HFFc6 (cell line): ENCODE data around the gene SPRED2. TPM values are rescaled to one million over a fixed set of nuclear protein-coding genes. Genes with fewer than 3 reads are reported as not detected.
A peak's percentile ranks its signal among the peaks of the same experiment; 100 is the strongest.

Experiments
- DNase-seq: peaks from one replicate; pipeline ENCODE4 v3.0.0-alpha.2; 2018
- H3K27ac Mint-ChIP-seq: 2 replicates; pipeline ENCODE4 v1.8.0; 2020; ENCODE audit warnings: mild to moderate bottlenecking, mixed read lengths
- H3K27me3 Mint-ChIP-seq: 2 replicates; pipeline ENCODE4 v1.8.0; 2021; ENCODE audit warnings: mild to moderate bottlenecking, moderate library complexity, mixed read lengths; ENCODE audit not compliant: insufficient read depth
- H3K36me3 Mint-ChIP-seq: 2 replicates; pipeline ENCODE4 v1.8.0; 2021; ENCODE audit warnings: low read depth, mixed read lengths
- H3K4me1 Mint-ChIP-seq: 2 replicates; pipeline ENCODE4 v1.8.0; 2020; ENCODE audit warnings: low read depth, mixed read lengths
- H3K4me3 Mint-ChIP-seq: 2 replicates; pipeline ENCODE4 v1.8.0; 2020; ENCODE audit warnings: mild to moderate bottlenecking, moderate library complexity, mixed read lengths
- H3K9me3 Mint-ChIP-seq: 2 replicates; pipeline ENCODE4 v1.8.0; 2020; ENCODE audit warnings: mild to moderate bottlenecking, mixed read lengths
- total RNA-seq, 6 experiments: library from RNA; stranded (reverse); fragmentation: NEBNext Ultra II Directional; extraction: Animal tissue kit (Norgen Biotek cat#: 25700); gene quantifications; 2 replicates in 1 of 6; 3 replicates in 5 of 6; pipeline ENCODE4 v1.2.3, GENCODE V29; 2021
- TF ChIP-seq, protein P1 (sequence below): fragments of 200-600 bp; sonication (generic); IDR thresholded peaks from 2 replicates; pipeline ENCODE4 v1.5.0; 2021; ENCODE audit warnings: antibody characterized with exemption, mild to moderate bottlenecking

The SPRED2 gene
- total RNA-seq, 6 experiments from 2014 or later = 28.7 to 38.5 (median 33.3) TPM

DNA sequence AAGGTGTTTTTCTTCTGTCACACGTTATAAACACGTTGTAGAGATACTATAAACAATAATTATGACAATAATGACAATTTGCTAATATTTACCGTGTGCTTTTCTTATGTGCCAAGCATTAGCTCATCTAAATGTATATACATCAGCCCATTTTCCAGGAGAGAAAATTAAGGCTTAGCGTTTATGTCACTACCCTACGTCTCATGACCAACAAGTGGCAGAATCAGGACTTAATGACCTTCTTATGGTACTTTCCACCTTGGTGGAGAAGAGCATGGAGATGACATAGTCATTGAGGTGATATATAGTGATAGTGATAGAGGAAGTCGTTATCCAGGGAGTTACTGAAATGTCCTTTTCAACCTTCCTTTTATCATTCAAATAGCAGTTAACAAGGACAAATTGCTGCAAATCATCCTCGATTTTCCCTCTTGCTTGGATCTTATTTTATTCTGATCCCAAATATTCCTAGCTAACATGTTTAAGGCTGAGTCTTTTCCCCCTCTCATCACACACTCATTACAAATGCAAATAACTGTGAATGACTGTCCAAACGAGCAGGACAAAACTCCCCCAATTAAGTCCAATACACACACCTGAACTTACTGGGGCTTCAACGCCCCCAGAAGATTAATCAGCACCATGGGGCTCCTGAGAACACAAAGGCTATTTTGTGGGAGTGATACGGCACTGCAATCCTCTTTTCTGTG lies 27.3 kb downstream of the SPRED2 start:
- no peaks in the 10 kb centered on the region; the same call in 1 of the 2 replicates for H3K9me3 Mint-ChIP-seq
- H3K27ac Mint-ChIP-seq = no peak overlapping the region
- TF ChIP-seq, protein P1, sequence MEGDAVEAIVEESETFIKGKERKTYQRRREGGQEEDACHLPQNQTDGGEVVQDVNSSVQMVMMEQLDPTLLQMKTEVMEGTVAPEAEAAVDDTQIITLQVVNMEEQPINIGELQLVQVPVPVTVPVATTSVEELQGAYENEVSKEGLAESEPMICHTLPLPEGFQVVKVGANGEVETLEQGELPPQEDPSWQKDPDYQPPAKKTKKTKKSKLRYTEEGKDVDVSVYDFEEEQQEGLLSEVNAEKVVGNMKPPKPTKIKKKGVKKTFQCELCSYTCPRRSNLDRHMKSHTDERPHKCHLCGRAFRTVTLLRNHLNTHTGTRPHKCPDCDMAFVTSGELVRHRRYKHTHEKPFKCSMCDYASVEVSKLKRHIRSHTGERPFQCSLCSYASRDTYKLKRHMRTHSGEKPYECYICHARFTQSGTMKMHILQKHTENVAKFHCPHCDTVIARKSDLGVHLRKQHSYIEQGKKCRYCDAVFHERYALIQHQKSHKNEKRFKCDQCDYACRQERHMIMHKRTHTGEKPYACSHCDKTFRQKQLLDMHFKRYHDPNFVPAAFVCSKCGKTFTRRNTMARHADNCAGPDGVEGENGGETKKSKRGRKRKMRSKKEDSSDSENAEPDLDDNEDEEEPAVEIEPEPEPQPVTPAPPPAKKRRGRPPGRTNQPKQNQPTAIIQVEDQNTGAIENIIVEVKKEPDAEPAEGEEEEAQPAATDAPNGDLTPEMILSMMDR = no peak
- H3K4me3 Mint-ChIP-seq = no peak overlapping the region
- H3K27me3 Mint-ChIP-seq = no peaks in the 10 kb centered on the region
- H3K4me1 Mint-ChIP-seq = peaks cover 40% of the 10 kb centered on the region
- no peak for DNase-seq
- peaks cover 5% of the 10 kb centered on the region; the same call in 1 of the 2 replicates for H3K36me3 Mint-ChIP-seq

DNA sequence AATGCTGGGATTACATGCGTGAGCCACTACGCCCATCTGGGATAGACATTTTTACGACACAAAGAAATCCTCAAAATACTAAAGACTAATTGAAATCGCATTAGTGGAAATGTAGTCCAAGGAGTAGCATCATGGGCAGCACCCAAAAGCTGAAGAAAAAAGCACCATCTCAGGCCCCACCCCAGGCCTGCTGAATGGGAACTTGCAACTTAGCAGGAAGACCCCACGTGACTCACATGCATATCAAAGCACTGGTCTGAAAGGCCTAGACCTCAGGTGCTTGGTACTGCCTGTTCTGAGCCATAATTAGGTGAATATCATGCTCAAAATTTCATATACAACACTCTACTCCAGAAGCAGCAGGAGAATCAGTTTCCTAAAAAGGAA lies 28.9 kb downstream of the SPRED2 start:
- H3K27ac Mint-ChIP-seq = no peak overlapping the region

DNA sequence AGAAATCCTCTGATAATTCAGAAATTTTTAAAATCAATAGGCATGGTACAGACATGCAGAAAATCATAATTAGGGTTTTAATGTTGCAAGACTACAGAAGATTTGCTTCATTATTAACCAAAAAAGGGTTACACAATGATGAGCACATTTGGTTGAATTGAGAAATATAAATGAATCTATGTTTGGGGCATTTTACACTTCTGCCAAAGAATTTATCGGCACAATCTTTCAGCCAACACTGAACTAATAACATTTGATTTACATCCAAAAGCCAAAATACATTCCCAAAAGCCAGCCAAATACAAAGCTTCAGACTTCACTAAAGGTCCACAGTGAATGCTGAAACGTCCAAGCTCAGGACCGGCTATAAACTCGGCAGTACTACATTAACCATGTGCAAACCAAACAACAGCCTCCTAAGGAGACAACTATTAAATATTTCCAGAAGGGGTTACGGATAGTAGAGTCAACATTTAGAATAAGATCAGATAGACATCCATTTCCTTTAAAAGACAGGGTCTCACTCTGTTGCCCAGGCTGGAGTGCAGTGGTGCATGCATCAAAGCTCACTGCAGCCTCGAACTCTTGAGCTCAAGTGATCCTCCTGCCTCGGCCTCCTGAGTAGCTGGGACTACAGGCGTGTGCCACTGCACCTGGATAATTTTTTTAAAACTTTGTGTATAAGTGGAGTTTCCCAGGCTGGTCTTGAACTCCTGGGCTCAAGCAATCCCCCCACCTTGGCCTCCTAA lies 29.4 kb downstream of the SPRED2 start:
- Mint-ChIP-seq H3K27ac (no peak overlapping the region), H3K4me3 (no peak overlapping the region), H3K9me3 (no peaks in the 10 kb centered on the region; the same call in 1 of the 2 replicates), H3K27me3 (no peaks in the 10 kb centered on the region), H3K36me3 (peaks cover 9% of the 10 kb centered on the region), H3K4me1 (peaks cover 44% of the 10 kb centered on the region)
- TF ChIP-seq, protein P1 = no peak
- no peak for DNase-seq

More for the DNA sequence above, 28.9 kb downstream of the SPRED2 start:
- TF ChIP-seq, protein P1 = no peak
- Mint-ChIP-seq H3K27me3 (no peaks in the 10 kb centered on the region), H3K4me1 (peaks cover 42% of the 10 kb centered on the region), H3K4me3 (no peak overlapping the region), H3K36me3 (peaks cover 7% of the 10 kb centered on the region), H3K9me3 (no peaks in the 10 kb centered on the region; the same call in 1 of the 2 replicates)
- no peak for DNase-seq

DNA sequence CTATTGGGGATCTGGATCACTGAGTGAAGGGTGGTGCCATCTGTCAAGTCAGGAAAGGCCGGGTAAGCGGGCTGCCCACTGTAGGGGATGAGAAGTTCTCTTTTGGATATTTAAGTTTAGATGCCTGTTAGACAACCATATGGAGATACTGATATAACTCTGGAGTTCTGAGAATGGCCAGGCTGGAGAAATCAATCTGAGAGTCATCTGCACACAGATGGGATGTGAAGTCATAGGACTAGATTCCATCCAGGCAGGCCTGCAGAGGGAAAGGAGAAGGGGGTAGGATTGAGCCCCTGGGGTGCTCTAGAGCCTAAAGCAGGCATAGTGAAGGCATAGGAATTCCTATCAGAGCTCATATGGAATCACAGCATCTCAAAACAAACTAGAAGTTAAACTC lies 30.1 kb downstream of the SPRED2 start:
- DNase-seq = no peak
- H3K27ac Mint-ChIP-seq = peak overlapping the region; percentile 4; the same call in 1 of the 2 replicates

DNA sequence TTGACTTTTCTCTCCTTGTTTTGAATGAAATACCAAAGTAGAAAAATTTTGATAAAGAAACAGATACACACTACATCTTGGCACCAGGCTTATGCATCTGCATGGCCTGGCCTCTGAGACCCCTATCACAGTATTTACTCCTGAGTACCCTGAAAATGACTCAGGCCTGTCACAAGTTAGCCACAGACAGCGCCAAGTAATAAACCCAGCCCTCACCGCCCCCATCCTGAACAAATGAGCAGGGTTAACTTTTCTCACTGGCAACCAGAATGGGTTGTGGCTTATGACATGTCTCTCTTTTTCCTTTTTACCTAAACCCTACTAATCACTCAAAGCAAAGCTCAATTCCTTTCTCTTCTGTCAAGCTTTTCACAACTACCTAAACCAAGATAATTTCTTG lies 35.3 kb downstream of the SPRED2 start:
- H3K27me3 Mint-ChIP-seq = no peaks in the 10 kb centered on the region; the same call in 1 of the 2 replicates
- H3K9me3 Mint-ChIP-seq = no peaks in the 10 kb centered on the region; the same call in 1 of the 2 replicates
- DNase-seq = no peak
- H3K27ac Mint-ChIP-seq = peak overlapping the region; percentile 59
- peak overlapping the region; percentile 1; the same call in 1 of the 2 replicates for H3K4me3 Mint-ChIP-seq
- H3K4me1 Mint-ChIP-seq = peaks cover 66% of the 10 kb centered on the region
- TF ChIP-seq, protein P1 = no peak
- H3K36me3 Mint-ChIP-seq = peaks cover 7% of the 10 kb centered on the region

More for the DNA sequence above, 30.1 kb downstream of the SPRED2 start:
- peaks cover 44% of the 10 kb centered on the region for H3K4me1 Mint-ChIP-seq
- no peaks in the 10 kb centered on the region; the same call in 1 of the 2 replicates for H3K9me3 Mint-ChIP-seq
- no peak overlapping the region for H3K4me3 Mint-ChIP-seq
- peaks cover 7% of the 10 kb centered on the region for H3K36me3 Mint-ChIP-seq
- TF ChIP-seq, protein P1 = no peak
- no peaks in the 10 kb centered on the region for H3K27me3 Mint-ChIP-seq
